Mucosa of gallbladder (tissue), 1 donor: ENCODE measurements around the gene OLFM3. TPM values are rescaled to one million over a fixed set of nuclear protein-coding genes. Genes with fewer than 3 reads are reported as not detected.
A peak's percentile ranks its signal among the peaks of the same experiment; 100 is the strongest.

Experiments
- DNase-seq: peaks from one replicate; pipeline ENCODE4 v3.0.0-alpha.2; 2020; ENCODE audit warnings: low spot score
- total RNA-seq: library from RNA; stranded (reverse); gene quantifications from one replicate; pipeline ENCODE4 v1.2.1, GENCODE V29; 2021
- donor health status: DM: no; HTN: no; CAD: no.

OLFM3 gene
- total RNA-seq, 1 donor from 2014 or later, result not detected

DNA sequence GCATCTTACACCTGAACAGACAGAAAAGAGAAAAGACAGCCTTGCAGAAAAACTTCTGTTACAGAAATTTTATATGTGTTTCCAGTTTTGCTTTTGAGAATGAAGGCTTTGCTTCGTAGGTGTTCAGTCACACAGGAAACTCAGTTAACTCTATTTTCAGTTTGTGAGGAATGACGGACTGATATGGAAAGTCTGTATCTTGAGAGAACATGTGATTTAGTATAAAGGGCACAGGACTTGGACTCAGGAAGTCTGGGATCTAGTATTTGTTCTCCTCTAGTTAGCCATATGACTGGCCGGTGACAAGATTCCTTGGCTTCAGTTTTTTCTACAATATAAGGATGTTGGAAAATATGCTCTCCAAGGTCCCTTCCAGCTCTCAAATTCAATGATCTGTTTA lies 149.1 kb downstream of the OLFM3 start:
- no peak for DNase-seq

DNA sequence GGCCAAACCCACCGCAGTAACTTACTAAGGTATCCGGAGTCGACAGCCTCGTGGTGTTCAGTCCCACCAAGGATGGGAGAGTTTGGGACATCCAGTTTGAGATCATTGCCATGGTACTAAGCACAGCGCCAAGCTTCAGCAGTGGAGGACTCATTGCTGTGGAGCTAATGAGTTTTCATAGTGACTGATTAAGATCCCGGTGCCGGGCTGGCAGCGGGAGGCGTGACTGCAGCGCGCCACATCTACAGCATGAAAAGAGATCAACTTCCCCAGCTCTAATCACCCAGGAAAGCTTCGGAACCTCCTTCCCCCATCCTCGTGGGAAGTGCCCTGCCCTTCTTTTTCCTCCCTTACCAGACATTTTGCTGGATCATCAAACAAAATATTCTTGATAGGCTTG lies 149.9 kb downstream of the OLFM3 start:
- no peak for DNase-seq

DNA sequence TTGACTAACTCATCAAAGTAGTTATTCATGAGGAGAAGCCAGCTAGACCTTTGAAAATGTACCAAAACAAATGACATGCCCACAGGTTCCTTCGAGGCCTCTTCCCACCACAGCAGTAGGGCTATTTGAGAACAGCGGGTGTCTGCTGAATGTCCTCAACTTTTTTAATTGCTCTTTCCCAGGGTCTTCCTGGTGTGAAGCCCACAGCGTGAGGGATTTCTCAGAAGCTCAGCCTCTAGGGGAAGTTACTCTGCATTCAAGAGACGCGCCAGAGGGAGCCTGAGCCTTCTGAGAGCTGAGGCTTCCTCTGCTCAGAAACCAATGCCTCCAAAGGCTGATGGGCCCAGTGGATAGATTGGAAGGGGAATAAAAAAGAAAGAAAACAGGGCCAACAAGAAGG lies 153.6 kb downstream of the OLFM3 start:
- DNase-seq, result no peak

DNA sequence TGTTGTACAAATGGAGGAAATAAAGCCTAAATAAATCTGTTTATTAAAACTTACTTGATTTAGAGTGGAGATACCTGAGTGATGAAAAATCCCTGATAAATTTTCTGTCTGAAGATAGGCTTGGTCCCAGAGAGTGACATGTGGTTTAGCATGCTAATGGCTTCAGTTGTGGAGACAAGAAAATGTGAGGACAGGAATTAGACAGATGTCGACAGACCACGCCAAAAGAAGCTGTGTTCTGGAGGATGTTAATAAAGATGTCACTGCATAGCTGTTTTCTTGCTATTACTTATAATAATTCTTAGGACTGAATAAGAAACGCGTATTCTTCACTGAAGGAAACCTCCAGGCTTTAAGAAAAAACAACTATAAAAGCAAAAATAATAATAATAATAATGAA lies 154.9 kb downstream of the OLFM3 start:
- no peak for DNase-seq

DNA sequence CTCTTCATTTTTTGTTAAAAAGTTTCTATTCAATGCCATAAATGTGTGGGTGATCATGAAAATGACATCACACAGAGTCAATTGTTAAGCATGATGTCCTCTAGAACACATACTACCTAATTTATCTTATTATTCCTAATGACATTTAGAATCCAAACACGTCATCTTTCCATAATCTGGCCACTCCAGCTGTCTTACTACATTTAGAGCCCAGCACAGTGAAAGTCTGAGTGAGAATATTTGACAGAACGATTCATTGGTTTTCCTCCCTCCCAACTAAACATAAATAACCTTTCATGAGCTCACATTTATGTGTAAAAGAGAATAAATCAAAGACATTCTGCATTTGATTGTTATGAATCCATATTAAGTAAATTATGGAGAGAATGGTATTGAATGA lies 160.7 kb downstream of the OLFM3 start:
- no peak for DNase-seq

DNA sequence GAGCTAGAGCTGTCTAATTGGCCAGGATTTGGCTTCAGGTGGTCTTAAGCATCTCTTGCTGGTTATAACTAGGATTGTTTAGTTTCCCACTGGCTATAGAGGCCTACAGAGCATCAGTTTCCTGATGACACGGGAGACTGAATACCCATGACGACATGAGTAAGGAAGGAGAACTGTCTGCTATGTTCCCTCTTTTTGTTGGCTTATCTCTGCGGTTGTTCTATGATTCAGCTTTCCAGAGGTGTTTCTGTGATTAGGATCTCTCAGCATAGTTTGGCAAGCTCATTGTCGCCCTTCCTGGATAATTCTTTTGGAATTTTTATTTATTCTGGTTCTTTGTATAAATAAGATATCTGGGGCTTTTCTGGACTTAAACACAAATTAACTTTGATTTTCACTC lies 163.4 kb downstream of the OLFM3 start:
- no peak for DNase-seq

DNA sequence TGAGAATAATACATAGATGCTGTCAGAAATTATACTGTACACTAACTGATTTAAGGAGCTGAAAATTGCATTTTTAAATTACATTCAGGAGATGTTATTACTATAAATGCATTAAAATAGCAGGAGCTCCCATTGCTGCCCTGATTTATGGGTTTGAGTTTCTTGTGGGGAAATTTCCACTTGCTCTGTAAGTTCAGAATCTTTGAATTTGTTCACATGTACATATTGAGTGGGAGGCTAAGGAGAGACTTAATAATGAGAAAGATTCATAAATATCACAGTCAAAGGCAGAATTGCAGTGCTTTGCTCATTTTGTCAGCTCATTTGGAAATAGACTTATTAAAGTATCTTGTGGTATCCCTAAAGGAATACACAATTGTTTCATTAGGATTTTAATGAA lies 170.3 kb downstream of the OLFM3 start:
- DNase-seq, result no peak

DNA sequence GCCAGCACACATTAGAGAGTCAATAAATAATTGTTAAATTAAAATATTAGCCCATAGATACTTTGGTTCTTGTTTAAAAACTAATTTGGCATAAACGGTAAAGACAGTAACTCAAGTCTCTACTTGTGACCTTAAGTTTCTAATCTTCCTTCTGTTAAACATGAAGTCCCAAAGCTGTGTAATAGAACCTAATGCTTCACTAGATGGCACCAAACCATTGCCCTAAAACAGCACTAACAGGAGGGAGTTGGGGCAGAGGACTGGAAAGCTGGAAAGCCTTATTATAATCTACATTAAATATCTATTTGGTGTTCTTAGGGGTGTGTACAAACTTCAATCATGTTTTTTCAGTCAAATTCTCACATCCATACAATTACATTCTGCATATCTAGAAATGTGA lies 176.7 kb downstream of the OLFM3 start:
- no peak for DNase-seq

DNA sequence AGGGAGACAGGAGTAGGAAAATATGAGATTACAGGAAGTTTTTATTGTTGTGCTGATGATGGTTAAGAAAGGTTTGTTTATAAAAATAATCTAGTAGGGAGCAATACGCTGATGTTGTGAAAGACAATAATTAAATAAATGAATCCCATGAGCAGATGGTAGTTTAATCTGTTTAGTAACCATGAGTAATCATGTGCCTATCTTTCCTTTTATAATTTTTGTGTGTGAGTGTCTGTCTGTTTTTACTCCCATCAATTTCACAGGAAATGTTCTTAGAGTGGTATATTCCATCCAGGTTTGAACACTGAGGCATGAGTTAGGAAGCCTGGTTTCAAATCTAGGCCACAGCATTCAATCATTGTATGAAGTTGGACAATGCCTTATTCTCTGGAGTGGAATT lies 180.5 kb downstream of the OLFM3 start:
- no peak for DNase-seq

DNA sequence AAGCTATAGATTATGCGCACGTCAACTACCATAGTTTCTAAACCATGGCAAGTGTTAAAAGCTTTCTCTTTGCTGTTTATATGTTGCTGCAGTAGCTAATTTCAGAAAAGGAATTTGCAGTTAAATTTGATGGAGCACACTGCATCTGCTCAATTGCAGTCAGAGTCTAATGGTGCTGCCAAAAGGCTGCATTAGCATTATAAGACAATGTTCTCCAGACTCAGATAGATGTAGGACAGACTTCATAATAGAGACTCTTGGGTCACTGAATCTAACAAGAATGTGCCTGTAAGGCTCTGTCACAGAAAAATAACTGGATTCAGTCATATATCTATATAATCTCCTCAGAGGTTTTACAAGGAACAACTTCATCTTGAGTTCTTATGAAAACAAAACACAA lies 198.3 kb downstream of the OLFM3 start:
- DNase-seq, result no peak

DNA sequence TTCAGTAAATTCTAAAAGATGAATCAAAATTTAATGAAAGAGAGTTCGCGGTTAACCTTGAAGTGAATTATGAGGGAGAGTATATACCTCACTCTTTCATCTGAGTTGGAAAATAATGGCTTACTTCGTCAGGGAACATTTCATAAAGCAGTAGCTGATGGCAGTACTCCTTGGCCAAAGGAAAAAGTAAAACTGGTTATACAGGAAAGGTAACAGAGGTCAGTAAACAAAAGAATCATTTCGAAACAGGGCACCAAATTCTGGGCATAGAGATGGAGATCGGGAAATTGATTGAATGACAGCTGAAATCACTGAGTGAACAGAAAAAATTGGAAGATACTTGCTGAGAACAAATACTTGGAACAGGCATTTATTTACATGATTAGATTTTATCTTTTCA lies 199.0 kb downstream of the OLFM3 start:
- peak; percentile 10 for DNase-seq

DNA sequence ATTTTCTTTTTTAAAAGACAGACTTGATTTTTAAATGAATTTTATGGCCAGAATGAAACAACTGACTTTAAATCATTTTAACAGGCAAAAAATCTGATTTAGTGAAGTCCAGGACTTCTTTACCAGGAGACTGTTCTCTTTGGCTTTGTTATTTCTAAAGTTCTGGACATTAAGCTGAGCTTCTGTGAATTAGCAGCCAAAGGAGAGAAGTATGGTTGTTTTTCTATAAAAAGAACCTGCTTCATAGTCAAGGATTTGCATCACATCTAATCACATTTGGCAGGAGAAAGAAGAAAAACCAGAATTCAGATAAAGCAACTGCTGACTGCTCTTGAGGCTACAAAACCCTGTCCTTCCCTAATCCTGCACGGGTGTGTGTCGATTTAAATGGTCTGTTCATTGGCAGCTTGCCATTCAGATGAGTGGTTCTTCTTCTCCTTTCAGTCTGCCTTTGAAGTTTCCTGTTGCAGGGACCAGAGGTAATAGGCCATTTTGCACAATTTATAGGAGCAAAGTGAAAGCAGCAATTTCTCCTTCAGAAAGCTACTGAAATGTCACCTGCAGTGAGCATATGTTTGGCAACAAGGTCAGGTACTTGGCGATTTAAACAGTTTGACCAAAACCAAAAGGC lies 215.4 kb downstream of the OLFM3 start:
- DNase-seq, result peak; percentile 12

DNA sequence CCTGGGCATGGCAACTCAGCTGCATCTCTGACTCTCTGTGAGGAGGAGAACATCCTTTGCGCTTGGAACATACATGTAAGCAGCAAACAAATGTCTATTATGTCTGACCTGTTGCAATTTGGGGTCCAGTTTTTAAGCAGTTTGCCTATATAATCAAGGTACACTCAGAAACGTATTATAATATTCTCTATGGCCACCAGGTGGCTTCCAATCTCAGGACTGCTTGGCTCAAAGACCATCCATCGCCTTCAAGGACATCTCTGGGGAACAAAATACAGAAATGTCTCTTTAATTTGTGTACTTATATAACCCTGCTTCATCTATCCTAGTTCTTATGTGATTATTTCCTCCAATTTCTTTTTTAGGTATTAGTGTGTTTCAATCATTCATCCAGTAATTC lies 227.2 kb downstream of the OLFM3 start:
- DNase-seq, result no peak

DNA sequence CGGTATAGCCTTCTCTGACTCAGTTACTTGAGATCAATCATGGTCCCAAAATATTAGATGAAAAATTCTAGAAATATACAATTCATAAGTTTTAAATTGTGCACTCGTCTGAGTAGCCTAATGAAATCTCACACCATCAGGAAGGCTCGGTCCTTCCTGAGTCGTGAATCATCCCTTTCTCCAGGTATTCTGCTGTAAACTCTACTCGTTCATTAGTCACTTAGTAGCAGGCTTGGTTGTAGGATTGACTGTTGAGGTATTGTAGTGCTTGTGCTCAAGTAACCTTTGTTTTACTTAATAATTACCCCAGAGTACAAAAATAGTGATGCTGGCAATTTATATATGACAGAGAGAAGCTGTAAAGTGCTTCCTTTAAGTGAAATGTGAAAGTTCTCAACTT lies 238.7 kb downstream of the OLFM3 start:
- no peak for DNase-seq

DNA sequence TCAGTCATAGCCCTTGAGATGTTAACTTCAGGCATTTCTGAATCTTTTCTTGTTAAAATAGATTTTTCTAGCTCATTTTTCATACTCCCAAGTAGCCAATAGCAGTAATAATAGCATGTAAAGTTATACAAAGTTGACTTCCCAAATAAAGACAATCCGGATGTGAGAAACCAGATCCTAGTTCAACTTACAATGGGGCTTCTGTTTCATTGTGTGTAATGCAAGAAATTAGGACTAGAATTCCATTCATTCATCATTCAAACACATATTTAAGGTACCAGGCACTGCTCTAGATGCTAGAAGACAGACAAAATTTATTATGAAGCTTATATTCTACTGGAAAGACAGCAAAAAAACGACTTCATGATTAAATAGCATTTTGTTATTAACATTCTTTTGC lies 240.3 kb downstream of the OLFM3 start:
- no peak for DNase-seq
